Neural cell (in vitro differentiated cells): ENCODE data around the gene PLA2G4E. TPM values are rescaled to one million over a fixed set of nuclear protein-coding genes. Genes with fewer than 3 reads are reported as not detected.

Experiments
- H2AFZ ChIP-seq: fragments of 200-600, 300-800 bp; sonication (generic), shearing (Covaris generic); 2 replicates; pipeline ENCODE4 v1.6.0; 2014; ENCODE audit warnings: low read depth, mild to moderate bottlenecking, antibody characterized with exemption, low read length, moderate library complexity
- H3F3A ChIP-seq: fragments of 200-600 bp; shearing (Covaris generic); 2 replicates; pipeline ENCODE4 v1.6.1; 2016; ENCODE audit warnings: mild to moderate bottlenecking, moderate library complexity, mixed read lengths, antibody characterized with exemption, low read length; ENCODE audit not compliant: insufficient read depth, poor library complexity, severe bottlenecking
- H3K27ac ChIP-seq: fragments of 200-600, 300-800 bp; sonication (generic), shearing (Covaris generic); 2 replicates; pipeline ENCODE4 v1.5.1; 2014; ENCODE audit warnings: mild to moderate bottlenecking, low read length, moderate library complexity
- H3K27me3 ChIP-seq: fragments of 300-800, 200-600 bp; sonication (generic), shearing (Covaris generic); 2 replicates; pipeline ENCODE4 v1.6.0; 2014; ENCODE audit warnings: mild to moderate bottlenecking, low read depth, low read length, moderate library complexity; ENCODE audit not compliant: insufficient read depth
- H3K36me3 ChIP-seq: fragments of 300-800, 200-600 bp; sonication (generic), shearing (Covaris generic); 2 replicates; pipeline ENCODE4 v1.5.1; 2014; ENCODE audit warnings: mild to moderate bottlenecking, antibody characterized with exemption, low read length, moderate library complexity; ENCODE audit not compliant: insufficient read depth
- H3K4me2 ChIP-seq: fragments of 300-800, 200-600 bp; sonication (generic), shearing (Covaris generic); 2 replicates; pipeline ENCODE4 v1.6.0; 2014; ENCODE audit warnings: mild to moderate bottlenecking, low read length
- H3K4me3 ChIP-seq: fragments of 300-800, 200-600 bp; sonication (generic), shearing (Covaris generic); 2 replicates; pipeline ENCODE4 v1.5.1; 2014; ENCODE audit warnings: mild to moderate bottlenecking, low read length, moderate library complexity
- H3K79me2 ChIP-seq: fragments of 200-600 bp; shearing (Covaris generic); replicated peaks from 2 replicates; pipeline ENCODE4 v1.6.0; 2014; ENCODE audit warnings: mild to moderate bottlenecking, low read length, moderate library complexity; ENCODE audit not compliant: insufficient read depth
- H3K9ac ChIP-seq: fragments of 300-800, 200-600 bp; sonication (generic), shearing (Covaris generic); 2 replicates; pipeline ENCODE4 v1.6.1; 2016; ENCODE audit warnings: mild to moderate bottlenecking, low read length, mixed read lengths
- H3K9me2 ChIP-seq: fragments of 200-600 bp; shearing (Covaris generic); 2 replicates; pipeline ENCODE4 v1.6.1; 2016; ENCODE audit warnings: mild to moderate bottlenecking, low read length, mixed read lengths; ENCODE audit not compliant: insufficient read depth
- H3K9me3 ChIP-seq: fragments of 200-600, 300-800 bp; sonication (generic), shearing (Covaris generic); 2 replicates; pipeline ENCODE4 v1.6.1; 2016; ENCODE audit warnings: mild to moderate bottlenecking, mixed run types, low read length, moderate library complexity, mixed read lengths
- H4K20me1 ChIP-seq: fragments of 200-600 bp; shearing (Covaris generic); 2 replicates; pipeline ENCODE4 v1.6.1; 2016; ENCODE audit warnings: mild to moderate bottlenecking, mixed run types; ENCODE audit not compliant: insufficient read depth
- EP300 ChIP-seq: fragments of 450-650 bp; conservative IDR thresholded peaks from 2 replicates; pipeline ENCODE4 v1.6.1; 2014; ENCODE audit warnings: antibody characterized with exemption, mild to moderate bottlenecking, moderate library complexity; ENCODE audit not compliant: poor library complexity, severe bottlenecking
- EZH2 ChIP-seq: fragments of 200-600, 300-800 bp; shearing (Covaris generic), sonication (generic); IDR thresholded peaks from 2 replicates; pipeline ENCODE4 v1.6.1; 2014; ENCODE audit warnings: antibody characterized with exemption, low read length, borderline replicate concordance, mild to moderate bottlenecking; ENCODE audit not compliant: insufficient read depth, poor library complexity, severe bottlenecking
- MXI1 ChIP-seq: fragments of 450-650 bp; conservative IDR thresholded peaks from 2 replicates; pipeline ENCODE4 v1.6.1; 2014; ENCODE audit warnings: antibody characterized with exemption, mild to moderate bottlenecking; ENCODE audit not compliant: poor library complexity, severe bottlenecking
- POLR2AphosphoS5 ChIP-seq: IDR thresholded peaks from 2 replicates; pipeline ENCODE4 v1.6.1; 2012
- RAD21 ChIP-seq: fragments of 450-650 bp; conservative IDR thresholded peaks from 2 replicates; pipeline ENCODE4 v1.6.1; 2014; ENCODE audit warnings: antibody characterized with exemption, mild to moderate bottlenecking, moderate library complexity
- REST ChIP-seq: IDR thresholded peaks from 2 replicates; pipeline ENCODE4 v1.6.1; 2012; ENCODE audit warnings: borderline replicate concordance
- SMC3 ChIP-seq: fragments of 450-650 bp; conservative IDR thresholded peaks from 2 replicates; pipeline ENCODE4 v1.6.1; 2014; ENCODE audit warnings: antibody characterized with exemption, mild to moderate bottlenecking, moderate library complexity; ENCODE audit not compliant: poor library complexity
- TAF1 ChIP-seq: IDR thresholded peaks from 2 replicates; pipeline ENCODE4 v1.6.1; 2012; ENCODE audit warnings: low read depth
- polyA plus RNA-seq: library from polyadenylated mRNA; depleted of rRNA; stranded (reverse); fragments of >200 nt; gene quantifications from 2 replicates; pipeline ENCODE4 v1.2.3, GENCODE V29; 2014
- TF ChIP-seq, protein P1 (sequence below): fragments of 450-650 bp; IDR thresholded peaks from 2 replicates; pipeline ENCODE4 v1.5.1; 2014; ENCODE audit warnings: antibody characterized with exemption, mild to moderate bottlenecking, moderate library complexity; ENCODE audit not compliant: poor library complexity, severe bottlenecking

Gene PLA2G4E
- polyA plus RNA-seq, 1 donor from 2014 or later: not detected

GRCh38 chr15:42034628-42035434 lies 14.0 kb upstream of the PLA2G4E start:
- Histone ChIP-seq H3K79me2 (no peaks in the 10 kb centered on the region), H3K4me2 (no peak overlapping the region), H3K36me3 (no peaks in the 10 kb centered on the region), H3K4me3 (no peak overlapping the region), H3K9ac (no peak overlapping the region), H4K20me1 (no peaks in the 10 kb centered on the region), H3K9me2 (no peaks in the 10 kb centered on the region), H3K9me3 (no peaks in the 10 kb centered on the region), H3F3A (no peaks in the 10 kb centered on the region), H2AFZ (no peak overlapping the region), H3K27ac (no peak overlapping the region), H3K27me3 (no peaks in the 10 kb centered on the region)
- no peak for TF ChIP-seq SMC3
- TF ChIP-seq MXI1: no peak
- TF ChIP-seq EZH2: no peak
- TF ChIP-seq, protein P1, sequence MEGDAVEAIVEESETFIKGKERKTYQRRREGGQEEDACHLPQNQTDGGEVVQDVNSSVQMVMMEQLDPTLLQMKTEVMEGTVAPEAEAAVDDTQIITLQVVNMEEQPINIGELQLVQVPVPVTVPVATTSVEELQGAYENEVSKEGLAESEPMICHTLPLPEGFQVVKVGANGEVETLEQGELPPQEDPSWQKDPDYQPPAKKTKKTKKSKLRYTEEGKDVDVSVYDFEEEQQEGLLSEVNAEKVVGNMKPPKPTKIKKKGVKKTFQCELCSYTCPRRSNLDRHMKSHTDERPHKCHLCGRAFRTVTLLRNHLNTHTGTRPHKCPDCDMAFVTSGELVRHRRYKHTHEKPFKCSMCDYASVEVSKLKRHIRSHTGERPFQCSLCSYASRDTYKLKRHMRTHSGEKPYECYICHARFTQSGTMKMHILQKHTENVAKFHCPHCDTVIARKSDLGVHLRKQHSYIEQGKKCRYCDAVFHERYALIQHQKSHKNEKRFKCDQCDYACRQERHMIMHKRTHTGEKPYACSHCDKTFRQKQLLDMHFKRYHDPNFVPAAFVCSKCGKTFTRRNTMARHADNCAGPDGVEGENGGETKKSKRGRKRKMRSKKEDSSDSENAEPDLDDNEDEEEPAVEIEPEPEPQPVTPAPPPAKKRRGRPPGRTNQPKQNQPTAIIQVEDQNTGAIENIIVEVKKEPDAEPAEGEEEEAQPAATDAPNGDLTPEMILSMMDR: no peak
- TF ChIP-seq EP300: no peak
- no peak for TF ChIP-seq RAD21

DNA sequence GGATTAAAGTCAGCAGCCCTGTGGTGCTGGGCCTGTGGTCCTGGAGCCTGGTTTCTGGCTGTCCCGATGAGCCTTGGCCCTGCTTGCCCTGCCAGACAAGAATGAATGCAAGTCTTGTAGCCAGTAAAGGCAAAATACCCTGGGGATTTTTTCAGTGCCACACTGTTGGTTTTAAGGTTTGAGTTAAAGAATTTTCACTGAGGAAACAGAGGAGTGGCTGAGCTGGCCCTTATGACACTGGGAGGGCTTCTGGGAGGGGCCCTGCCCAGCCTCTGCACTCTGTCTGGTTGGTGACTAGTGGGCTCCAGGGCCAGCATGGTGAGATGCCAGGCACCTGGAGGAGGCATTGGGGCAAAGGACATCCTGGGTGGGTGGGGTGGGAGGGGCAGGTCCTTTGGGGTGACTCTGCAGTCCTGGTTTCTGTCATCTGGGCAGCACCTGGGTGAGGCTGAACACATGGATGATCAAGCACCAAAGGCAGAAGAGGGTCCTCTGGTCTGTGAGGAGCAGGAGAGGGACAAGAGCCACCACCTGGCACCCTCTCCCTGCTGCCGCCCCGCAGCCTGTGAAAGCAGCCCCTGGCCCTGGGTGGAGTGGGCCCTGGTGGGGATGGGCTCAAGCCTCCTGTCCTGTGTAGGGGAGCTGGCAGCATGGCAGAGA lies 12.5 kb upstream of the PLA2G4E start:
- no peak overlapping the region for H3K9ac ChIP-seq
- no peaks in the 10 kb centered on the region for H3K9me3 ChIP-seq
- no peak overlapping the region for H2AFZ ChIP-seq
- no peaks in the 10 kb centered on the region for H3K27me3 ChIP-seq
- H3K4me3 ChIP-seq: no peak overlapping the region
- no peak overlapping the region for H3K27ac ChIP-seq
- H3F3A ChIP-seq: no peaks in the 10 kb centered on the region
- H3K36me3 ChIP-seq: no peaks in the 10 kb centered on the region
- no peaks in the 10 kb centered on the region for H3K9me2 ChIP-seq
- H3K79me2 ChIP-seq: no peaks in the 10 kb centered on the region
- H4K20me1 ChIP-seq: no peaks in the 10 kb centered on the region
- no peak for TF ChIP-seq SMC3
- no peak for TF ChIP-seq TAF1
- TF ChIP-seq POLR2AphosphoS5: no peak
- H3K4me2 ChIP-seq: no peak overlapping the region

- no peaks in the 10 kb centered on the region for H3K36me3 ChIP-seq
These were observed 11.8 kb upstream of the PLA2G4E start for GRCh38 chr15:42032376-42033213.

More at GRCh38 chr15:42032376-42033213, 11.8 kb upstream of the PLA2G4E start:
- TF ChIP-seq RAD21 (no peak), REST (no peak)
- TF ChIP-seq, protein P1: no peak
- H3K27ac ChIP-seq: no peak overlapping the region
- H3F3A ChIP-seq: no peaks in the 10 kb centered on the region
- H3K9me3 ChIP-seq: no peaks in the 10 kb centered on the region
- H3K4me2 ChIP-seq: no peak overlapping the region
- no peaks in the 10 kb centered on the region for H4K20me1 ChIP-seq
- H3K4me3 ChIP-seq: no peak overlapping the region
- H3K9ac ChIP-seq: no peak overlapping the region
- H3K79me2 ChIP-seq: no peaks in the 10 kb centered on the region
- no peaks in the 10 kb centered on the region for H3K27me3 ChIP-seq
- H3K9me2 ChIP-seq: no peaks in the 10 kb centered on the region
- no peak overlapping the region for H2AFZ ChIP-seq
